Mucosa of descending colon (tissue), 3 donors: ENCODE results near the gene DNAJC22. TPM values are rescaled to one million over a fixed set of nuclear protein-coding genes. Genes with fewer than 3 reads are reported as not detected.

Experiments
- ATAC-seq: fragments of 200-7000 bp; cut with Tn5 transposase; one replicate; pipeline ENCODE4 v1.9.1; 2020; ENCODE audit warnings: mild to moderate bottlenecking, moderate library complexity
- DNase-seq, 3 donors: peaks; one replicate each; pipeline ENCODE4 v3.0.0-alpha.2; 2020
- H3K36me3 ChIP-seq: fragments of 200-600 bp; one replicate; pipeline ENCODE4 v1.8.0; 2021; ENCODE audit warnings: low read depth, mild to moderate bottlenecking
- H3K4me1 ChIP-seq: fragments of 200-600 bp; one replicate; pipeline ENCODE4 v1.8.0; 2021; ENCODE audit warnings: low read depth, mild to moderate bottlenecking
- H3K4me3 ChIP-seq: fragments of 200-600 bp; one replicate; pipeline ENCODE4 v1.8.0; 2021; ENCODE audit warnings: mild to moderate bottlenecking
- H3K9me3 ChIP-seq: fragments of 200-600 bp; one replicate; pipeline ENCODE4 v1.8.0; 2021; ENCODE audit warnings: mild to moderate bottlenecking
- CTCF ChIP-seq: fragments of 200-600 bp; IDR thresholded peaks from one replicate; pipeline ENCODE4 v1.8.0; 2022; ENCODE audit warnings: antibody characterized with exemption, mild to moderate bottlenecking
- intact Hi-C, 2 donors: fragments of 100-400 bp; cut with DNase I in 1 of 2; cut with micrococcal nuclease in 1 of 2; formaldehyde crosslinking; loops; one replicate each; pipeline versions ENCODE4 v1.11.0 to v1.11.1; 2022; cut with DNase I, micrococcal nuclease
- total RNA-seq, 3 donors: library from RNA; stranded (reverse); fragmentation: NEBNext Ultra II Directional in 2 of 3; extraction: Animal tissue kit (Norgen Biotek cat#: 25700) in 2 of 3; gene quantifications; one replicate each; pipeline versions ENCODE4 v1.2.1 to v1.2.4, GENCODE V29; 2021 to 2023
- donor health status: DM: no; HTN: no; CAD: no; lungs with moderate emphysema.
- donor health status: DM: no; HTN: no; CAD: no.
- donor health status: DM: no; HTN: yes; CAD: no.

DNAJC22 gene
- total RNA-seq, 3 donors from 2014 or later = 6.7 to 45.7 (median 37.0) TPM

GRCh38 chr12:49389387-49389703 is 42.7 kb downstream of the DNAJC22 start:
- DNase-seq (no peak), ATAC-seq (no peak)
- intact Hi-C loops = no loop called here
- no peaks in the 10 kb centered on the region for H3K4me1 ChIP-seq
- no peaks in the 10 kb centered on the region for H3K9me3 ChIP-seq
- no peaks in the 10 kb centered on the region for H3K36me3 ChIP-seq
- TF ChIP-seq CTCF = no peak
- H3K4me3 ChIP-seq = no peak overlapping the region

DNA sequence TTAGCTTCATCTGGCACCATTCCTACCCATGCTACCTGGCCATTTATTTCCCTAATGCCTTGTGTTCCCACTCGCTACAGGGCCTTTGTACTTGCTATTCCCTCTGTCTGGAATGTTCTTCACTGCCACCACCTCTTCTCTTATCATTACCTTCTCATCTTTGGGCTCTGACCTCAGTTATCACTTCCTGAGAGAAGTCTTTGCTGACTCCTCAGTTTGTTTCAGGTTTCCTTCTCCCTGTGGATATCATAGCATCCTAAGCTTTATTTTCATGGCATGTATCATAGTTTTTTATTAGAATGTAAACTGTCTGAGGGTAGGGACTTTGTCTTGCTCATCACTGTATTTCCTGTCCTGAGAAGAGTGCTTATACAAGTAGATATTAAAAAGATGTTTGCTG is 50.3 kb downstream of the DNAJC22 start:
- DNase-seq = no peak
- no peak for TF ChIP-seq CTCF
- Histone ChIP-seq H3K4me3 (no peak overlapping the region), H3K36me3 (no peaks in the 10 kb centered on the region), H3K9me3 (no peaks in the 10 kb centered on the region), H3K4me1 (no peaks in the 10 kb centered on the region)
- no peak for ATAC-seq
- intact Hi-C loops = no loop called here

GRCh38 chr12:49400304-49400703 is 53.6 kb downstream of the DNAJC22 start:
- ATAC-seq = no peak
- DNase-seq = no peak
- H3K36me3 ChIP-seq = no peaks in the 10 kb centered on the region
- intact Hi-C loops = no loop called here
- H3K4me1 ChIP-seq = peaks cover 5% of the 10 kb centered on the region
- H3K9me3 ChIP-seq = no peaks in the 10 kb centered on the region
- no peak overlapping the region for H3K4me3 ChIP-seq
- TF ChIP-seq CTCF = no peak

Other genes starting within 250 kb of the DNAJC22 start
- 10 to 100 TPM; 46.1 to 77.4 (median 68.1) TPM for gene LMBR1L, start 236.0 kb upstream of the DNAJC22 start, total RNA-seq
- gene TUBA1B, start 215.5 kb upstream of the DNAJC22 start, total RNA-seq = 100 to 1,000 TPM; 391 to 679 (median 491) TPM
- 100 to 1,000 TPM in 1 of 3 donors, 10 to 100 TPM in 2; 20.5 to 295 (median 64.4) TPM for gene TUBA1A, start 157.8 kb upstream of the DNAJC22 start, total RNA-seq
- gene TUBA1C, start 81.8 kb upstream of the DNAJC22 start, total RNA-seq = 100 to 1,000 TPM; 128 to 260 (median 236) TPM
- gene PRPH, start 51.7 kb upstream of the DNAJC22 start, total RNA-seq = 10 to 100 TPM in 1 of 3 donors, 1 to 10 TPM in 2; 5.1 to 69.5 (median 8.6) TPM
- gene TROAP, start 23.6 kb upstream of the DNAJC22 start, total RNA-seq = 10 to 100 TPM in 1 of 3 donors, 1 to 10 TPM in 2; 4.4 to 18.8 (median 5.8) TPM
- gene C1QL4, start 9.7 kb upstream of the DNAJC22 start, total RNA-seq = not detected
- 10 to 100 TPM; 15.0 to 19.8 (median 18.3) TPM for gene SPATS2, start 20.6 kb downstream of the DNAJC22 start, total RNA-seq
- gene KCNH3, start 192.1 kb downstream of the DNAJC22 start, total RNA-seq = under 1 TPM in 2 of 3 donors, not detected in 1; 0.13 to 0.19 TPM
- 10 to 100 TPM; 51.6 to 66.7 (median 55.9) TPM for gene MCRS1, start 221.3 kb downstream of the DNAJC22 start, total RNA-seq